HepG2 (cell line): ENCODE results near the gene SYNJ2. TPM values are rescaled to one million over a fixed set of nuclear protein-coding genes. Genes with fewer than 3 reads are reported as not detected.
A peak's percentile ranks its signal among the peaks of the same experiment; 100 is the strongest.

Experiments used
- ATF6 ChIP-seq: sonication (generic); formaldehyde crosslinking; conservative IDR thresholded peaks from 2 replicates; pipeline ENCODE4 v1.4.0; 2020; ENCODE audit warnings: missing genetic modification reagents
- BCLAF1 ChIP-seq: fragments of 450-650 bp; IDR thresholded peaks from 2 replicates; pipeline ENCODE4 v1.6.1; 2017; ENCODE audit warnings: mild to moderate bottlenecking
- EEA1 ChIP-seq: sonication (generic); formaldehyde crosslinking; IDR thresholded peaks from 2 replicates; pipeline ENCODE4 v1.5.1; 2020; ENCODE audit warnings: mild to moderate bottlenecking, missing genetic modification reagents, borderline replicate concordance
- ELF4 ChIP-seq: sonication (generic); formaldehyde crosslinking; IDR thresholded peaks from 2 replicates; pipeline ENCODE4 v1.5.0; 2020; ENCODE audit warnings: missing genetic modification reagents, mild to moderate bottlenecking, moderate library complexity, borderline replicate concordance
- HMG20A ChIP-seq: IDR thresholded peaks from 2 replicates; pipeline ENCODE4 v1.6.1; 2016; ENCODE audit warnings: borderline replicate concordance
- ISX ChIP-seq: sonication (generic); formaldehyde crosslinking; conservative IDR thresholded peaks from 2 replicates; pipeline ENCODE4 v1.5.0; 2020; ENCODE audit warnings: missing genetic modification reagents
- MED13 ChIP-seq: sonication (generic); formaldehyde crosslinking; IDR thresholded peaks from 2 replicates; pipeline ENCODE4 v1.5.0; 2020; ENCODE audit warnings: missing genetic modification reagents
- MTERF4 ChIP-seq: sonication (generic); formaldehyde crosslinking; IDR thresholded peaks from 2 replicates; pipeline ENCODE4 v1.8.0; 2023; ENCODE audit warnings: mild to moderate bottlenecking, missing genetic modification reagents
- NAIF1 ChIP-seq: sonication (generic); formaldehyde crosslinking; IDR thresholded peaks from 2 replicates; pipeline ENCODE4 v1.5.0; 2020; ENCODE audit warnings: mild to moderate bottlenecking, missing genetic modification reagents, borderline replicate concordance
- NFIC ChIP-seq: IDR thresholded peaks from 2 replicates; pipeline ENCODE4 v1.6.1; 2012; ENCODE audit warnings: mild to moderate bottlenecking, low read length, inconsistent platforms
- NRL ChIP-seq: sonication (generic); formaldehyde crosslinking; IDR thresholded peaks from 2 replicates; pipeline ENCODE4 v1.5.0; 2020; ENCODE audit warnings: missing genetic modification reagents, mild to moderate bottlenecking, moderate library complexity, borderline replicate concordance
- PBX2 ChIP-seq: IDR thresholded peaks from 2 replicates; pipeline ENCODE4 v1.6.1; 2016; ENCODE audit warnings: control low read depth
- PLRG1 ChIP-seq: fragments of 450-650 bp; conservative IDR thresholded peaks from 2 replicates; pipeline ENCODE4 v1.6.1; 2016
- RARG ChIP-seq: sonication (generic); formaldehyde crosslinking; IDR thresholded peaks from 2 replicates; pipeline ENCODE4 v1.4.0; 2020; ENCODE audit warnings: low read depth, mild to moderate bottlenecking, missing genetic modification reagents
- RXRB ChIP-seq: IDR thresholded peaks from 2 replicates; pipeline ENCODE4 v1.6.1; 2016; ENCODE audit warnings: borderline replicate concordance, missing genetic modification reagents, missing compliant biosample characterization
- SIN3A ChIP-seq: IDR thresholded peaks from 2 replicates; pipeline ENCODE4 v1.6.1; 2011; ENCODE audit warnings: low read depth, mild to moderate bottlenecking, control low read depth, low read length, borderline replicate concordance
- TEAD2 ChIP-seq: sonication (generic); formaldehyde crosslinking; IDR thresholded peaks from 2 replicates; pipeline ENCODE4 v1.9.0; 2021; ENCODE audit warnings: missing genetic modification reagents
- TGIF2 ChIP-seq: IDR thresholded peaks from 2 replicates; pipeline ENCODE4 v1.6.1; 2016; ENCODE audit warnings: control low read depth, missing compliant biosample characterization
- YY1 ChIP-seq: IDR thresholded peaks from 2 replicates; pipeline ENCODE4 v1.6.1; 2011; ENCODE audit warnings: low read length, low read depth, moderate library complexity, mild to moderate bottlenecking; ENCODE audit not compliant: insufficient read depth, insufficient replicate concordance
- ZNF205 ChIP-seq: IDR thresholded peaks from 2 replicates; pipeline ENCODE4 v1.6.1; 2018; ENCODE audit warnings: missing biosample characterization, missing genetic modification reagents
- ZNF337 ChIP-seq: sonication (generic); formaldehyde crosslinking; IDR thresholded peaks from 2 replicates; pipeline ENCODE4 v1.5.1; 2020; ENCODE audit warnings: missing genetic modification reagents, low read depth, mild to moderate bottlenecking, borderline replicate concordance
- polyA plus RNA-seq, 8 experiments: library from polyadenylated mRNA; depleted of rRNA in 3 of 8; stranded (reverse) in 7 of 8; unstranded in 1 of 8; fragments of >200 nt; fragmentation: Illumina TruSeq in 4 of 8; extraction: Trizol in 4 of 8; gene quantifications; 2 replicates each; pipeline versions ENCODE4 v1.2.1 to v1.2.3, GENCODE V29; 2011 to 2016; ENCODE audit warnings: low read depth in 4 of 8, missing spikeins in 1 of 8, mixed read lengths in 1 of 8; ENCODE audit not compliant: insufficient read depth in 1 of 8
- total RNA-seq, 5 experiments: library from RNA; depleted of rRNA; stranded (reverse); fragments of >200 nt; fragmentation: Illumina TruSeq; extraction: Trizol; gene quantifications; 2 replicates each; pipeline ENCODE4 v1.2.3, GENCODE V29; 2016; ENCODE audit warnings: low read depth in 1 of 5
- TF ChIP-seq, protein P1 (sequence below): sonication (generic); formaldehyde crosslinking; IDR thresholded peaks from 2 replicates; pipeline ENCODE4 v1.4.0; 2020; ENCODE audit warnings: mild to moderate bottlenecking, missing genetic modification reagents

Gene SYNJ2
- total and polyA plus RNA-seq, 2 of the 13 experiments (the other 11 are each of a cell fraction or from before 2014, with no cell fraction given) = 39.1 to 57.6 TPM

DNA sequence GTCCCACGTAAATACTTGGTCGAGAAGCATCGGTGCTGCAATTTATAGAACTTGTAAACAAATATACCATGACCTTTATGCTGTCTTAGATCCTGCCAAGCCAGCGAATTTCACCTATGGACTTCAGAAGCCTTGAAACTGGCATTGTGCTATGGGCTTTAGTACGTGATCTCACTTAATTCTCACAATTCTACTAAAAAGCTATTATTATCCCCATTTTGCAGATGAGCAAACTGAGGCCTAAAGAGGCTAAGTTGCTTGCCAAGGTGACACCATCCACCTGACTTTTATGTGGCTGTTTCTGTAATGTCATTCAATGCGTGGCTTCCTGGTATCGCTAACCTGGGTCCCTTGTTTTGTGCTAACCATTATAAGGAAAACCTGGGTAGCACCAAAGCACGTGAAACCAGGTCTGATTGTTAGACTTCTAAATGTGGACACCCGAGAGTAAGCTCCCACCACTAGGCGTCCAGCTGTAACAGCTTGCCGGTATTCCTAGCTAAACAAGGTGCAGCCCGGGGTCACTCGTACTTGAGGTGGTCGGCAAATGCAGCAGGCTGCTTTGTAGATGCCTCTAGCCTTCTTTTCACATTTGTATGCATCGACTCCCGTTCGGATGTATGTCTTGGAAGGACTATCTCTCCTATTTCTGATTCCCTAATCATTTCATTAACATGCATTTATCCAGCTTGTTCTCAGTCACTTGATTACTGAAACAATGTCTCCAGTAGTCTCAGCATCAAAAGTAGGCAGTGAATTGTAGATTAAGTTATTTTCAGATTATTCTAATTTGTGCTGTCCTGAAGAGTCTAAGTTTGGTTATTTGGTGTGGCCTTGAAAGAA lies 1.1 kb downstream of the SYNJ2 start (continued):
- TF ChIP-seq TGIF2 (CRISPR knock-in tag) = peak; percentile 42; the same call in 1 of the 2 replicates
- TF ChIP-seq TEAD2 (CRISPR knock-in tag) = no peak
- TF ChIP-seq RARG (CRISPR knock-in tag) = no peak
- no peak for TF ChIP-seq BCLAF1
- no peak for TF ChIP-seq MED13 (CRISPR knock-in tag)
- TF ChIP-seq EEA1 = no peak
- TF ChIP-seq MTERF4 (CRISPR knock-in tag) = no peak
- TF ChIP-seq ZNF205 (CRISPR knock-in tag) = no peak
- no peak for TF ChIP-seq PBX2
- no peak for TF ChIP-seq ELF4 (CRISPR knock-in tag)
- no peak for TF ChIP-seq NRL
- TF ChIP-seq ZNF337 = peak; percentile 82; the same call in 1 of the 2 replicates
- TF ChIP-seq YY1 = no peak
- TF ChIP-seq HMG20A (CRISPR knock-in tag) = 0 out of 2 replicates have a peak, but pooled peaks have one; percentile 1
- peak; percentile 88 for TF ChIP-seq SIN3A
- peak; percentile 68; the same call in 1 of the 2 replicates for TF ChIP-seq NFIC
- 0 out of 2 replicates have a peak, but pooled peaks have one; percentile 53 for TF ChIP-seq ATF6 (CRISPR knock-in tag)
- no peak for TF ChIP-seq PLRG1
- TF ChIP-seq RXRB (CRISPR knock-in tag) = peak; percentile 42; the same call in 1 of the 2 replicates
- TF ChIP-seq NAIF1 (CRISPR knock-in tag) = no peak
- TF ChIP-seq, protein P1, sequence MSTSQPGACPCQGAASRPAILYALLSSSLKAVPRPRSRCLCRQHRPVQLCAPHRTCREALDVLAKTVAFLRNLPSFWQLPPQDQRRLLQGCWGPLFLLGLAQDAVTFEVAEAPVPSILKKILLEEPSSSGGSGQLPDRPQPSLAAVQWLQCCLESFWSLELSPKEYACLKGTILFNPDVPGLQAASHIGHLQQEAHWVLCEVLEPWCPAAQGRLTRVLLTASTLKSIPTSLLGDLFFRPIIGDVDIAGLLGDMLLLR (CRISPR knock-in tag) = no peak
- TF ChIP-seq ISX (CRISPR knock-in tag) = no peak
